H1 (cell line): ENCODE data around the gene CACNA1C.

ENCODE experiments used
- TAF7 ChIP-seq: optimal IDR thresholded peaks from 2 replicates; pipeline ENCODE3; 2011; ENCODE audit warnings: low read depth, mild to moderate bottlenecking, inconsistent platforms, low read length, moderate library complexity, borderline replicate concordance
- TF ChIP-seq, protein P1 (sequence below), 3 experiments: IDR thresholded peaks; 1 replicate in 2 of 3; 2 replicates in 1 of 3; pipeline versions ENCODE4 v1.5.1 to v1.6.1; 2011; ENCODE audit warnings: low read length in 3 of 3, mild to moderate bottlenecking in 3 of 3, inconsistent platforms in 2 of 3, low read depth in 1 of 3, moderate library complexity in 1 of 3; ENCODE audit not compliant: insufficient read depth in 1 of 3; ENCODE audit errors: control extremely low read depth in 1 of 3

DNA sequence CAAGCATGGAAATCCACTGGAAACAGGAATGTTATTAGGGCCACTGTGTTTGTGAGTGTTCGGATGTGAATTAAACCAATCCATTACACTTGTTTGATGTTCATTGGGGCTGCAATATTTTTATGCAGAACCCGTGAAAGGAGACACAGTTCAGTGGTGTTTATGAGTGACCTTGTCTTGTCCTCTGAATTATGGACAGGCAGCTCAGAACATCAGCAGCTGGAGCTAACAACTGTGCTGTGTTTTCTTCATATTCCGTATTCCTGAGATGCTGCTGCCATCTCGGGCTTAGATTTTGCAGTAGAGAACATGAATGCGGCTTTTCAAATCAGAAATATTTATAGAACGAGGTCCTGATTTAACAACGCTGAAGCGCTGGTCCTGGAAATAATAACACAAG is 20.3 kb upstream of the CACNA1C start:
- TF ChIP-seq, protein P1, sequence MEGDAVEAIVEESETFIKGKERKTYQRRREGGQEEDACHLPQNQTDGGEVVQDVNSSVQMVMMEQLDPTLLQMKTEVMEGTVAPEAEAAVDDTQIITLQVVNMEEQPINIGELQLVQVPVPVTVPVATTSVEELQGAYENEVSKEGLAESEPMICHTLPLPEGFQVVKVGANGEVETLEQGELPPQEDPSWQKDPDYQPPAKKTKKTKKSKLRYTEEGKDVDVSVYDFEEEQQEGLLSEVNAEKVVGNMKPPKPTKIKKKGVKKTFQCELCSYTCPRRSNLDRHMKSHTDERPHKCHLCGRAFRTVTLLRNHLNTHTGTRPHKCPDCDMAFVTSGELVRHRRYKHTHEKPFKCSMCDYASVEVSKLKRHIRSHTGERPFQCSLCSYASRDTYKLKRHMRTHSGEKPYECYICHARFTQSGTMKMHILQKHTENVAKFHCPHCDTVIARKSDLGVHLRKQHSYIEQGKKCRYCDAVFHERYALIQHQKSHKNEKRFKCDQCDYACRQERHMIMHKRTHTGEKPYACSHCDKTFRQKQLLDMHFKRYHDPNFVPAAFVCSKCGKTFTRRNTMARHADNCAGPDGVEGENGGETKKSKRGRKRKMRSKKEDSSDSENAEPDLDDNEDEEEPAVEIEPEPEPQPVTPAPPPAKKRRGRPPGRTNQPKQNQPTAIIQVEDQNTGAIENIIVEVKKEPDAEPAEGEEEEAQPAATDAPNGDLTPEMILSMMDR (IDR thresholded peaks at IDR 0.05; ENCODE audit: control extremely low read depth in 1 of 3, insufficient read depth in 1 of 3, low read depth in 1 of 3, low read length in 3 of 3) = no peak
- no peak for TF ChIP-seq TAF7
